ENCODE data around the gene CLEC16A. TPM values are rescaled to one million over a fixed set of nuclear protein-coding genes. Genes with fewer than 3 reads are reported as not detected.

The CLEC16A gene
- total and polyA plus RNA-seq, 9 of the 15 experiments (the other 6 are each of a cell fraction or from before 2014, with no cell fraction given): 1.00 to 22.3 (median 10.0) TPM

GRCh38 chr16:11180489-11180888, 236.1 kb downstream of the CLEC16A start:
- Histone ChIP-seq H3K4me3 (no peak overlapping the region), H3K27me3 (ENCODE audit: control insufficient read depth in 2 of 2, insufficient read depth in 2 of 2, low read length in 2 of 2) (no peaks in the 10 kb centered on the region), H3K27ac (ENCODE audit: extremely low read depth, low read depth, low read length) (no peak overlapping the region), H3K4me2 (ENCODE audit: insufficient read depth, low read length) (no peak overlapping the region), H3K4me1 (replicated peaks in 1 of 2; ENCODE audit: control insufficient read depth in 2 of 2, insufficient read depth in 2 of 2, low read length in 2 of 2) (peaks cover 0 to 36% of the 10 kb centered on the region in 2 experiments; a peak in 2 of 5 replicates), H3K9ac (ENCODE audit: insufficient read depth in 1 of 2, low read depth in 2 of 2, low read length in 2 of 2) (no peak overlapping the region), H3K36me3 (ENCODE audit: control insufficient read depth, insufficient read depth, low read length) (peaks cover 3% of the 10 kb centered on the region; the same call in 1 of the 3 replicates), H2AFZ (ENCODE audit: low read depth, low read length) (no peak overlapping the region), H3K9me1 (ENCODE audit: control insufficient read depth, insufficient read depth, low read length) (no peaks in the 10 kb centered on the region), H3K79me2 (ENCODE audit: control insufficient read depth, insufficient read depth, low read length) (no peaks in the 10 kb centered on the region), H3K9me3 (replicated peaks; ENCODE audit: control insufficient read depth, insufficient read depth, low read depth, low read length) (no peaks in the 10 kb centered on the region), H4K20me1 (replicated peaks; ENCODE audit: control insufficient read depth, insufficient read depth, low read length) (no peaks in the 10 kb centered on the region)
- no peak for FAIRE-seq
- DNase-seq (ENCODE audit: extremely low read depth in 1 of 4, low spot score in 3 of 4): no peak
- no TSS peak for BruUV-seq (replicated peaks)
- POLR2A ChIA-PET: interaction anchor here (1.3 kb wide), 1 partner anchor 38 kb away, joined by 3 read pairs; no protein-coding TSS in a partner anchor
- intact Hi-C loops (cut with micrococcal nuclease) (no loop called here), in situ Hi-C loops (cut with MboI) (no loop called here)
- no peak for ATAC-seq
- WGBS (ENCODE audit: insufficient coverage, low coverage, missing lambda C conversion rate): 70% methylated on average over 3 of the region's 6 CpGs
- CTCF ChIA-PET (ENCODE audit: low intra/inter-chr PET ratio): no interaction called here
- TF ChIP-seq TEAD1 (CRISPR knock-in tag; IDR thresholded peaks at IDR 0.05): no peak
- TF ChIP-seq L3MBTL2 (IDR thresholded peaks at IDR 0.05): no peak
- TF ChIP-seq JUN (IDR thresholded peaks at IDR 0.05; ENCODE audit: borderline replicate concordance, low read depth, low read length): no peak
- no peak for TF ChIP-seq JUN (CRISPR knock-in tag; IDR thresholded peaks at IDR 0.05; ENCODE audit: borderline replicate concordance)
- no peak for TF ChIP-seq PHF20 (IDR thresholded peaks at IDR 0.05; ENCODE audit: partially characterized antibody)
- TF ChIP-seq RBM34 (IDR thresholded peaks at IDR 0.05; ENCODE audit: borderline replicate concordance, insufficient read depth, low read length): no peak
- TF ChIP-seq HDAC2 (IDR thresholded peaks at IDR 0.05): no peak
- no peak for TF ChIP-seq HBP1 (CRISPR knock-in tag; IDR thresholded peaks at IDR 0.05)
- TF ChIP-seq RAD51 (IDR thresholded peaks at IDR 0.05; ENCODE audit: borderline replicate concordance, low read depth): no peak
- no peak for TF ChIP-seq NFYB (IDR thresholded peaks at IDR 0.05; ENCODE audit: extremely low read depth, insufficient read length)
- no peak for TF ChIP-seq ETV6 (IDR thresholded peaks at IDR 0.05; ENCODE audit: borderline replicate concordance in 1 of 2, low read depth in 2 of 2, low read length in 1 of 2)
- TF ChIP-seq ETV6 (CRISPR knock-in tag; IDR thresholded peaks at IDR 0.05; ENCODE audit: borderline replicate concordance): no peak
- TF ChIP-seq ZNF518B (CRISPR knock-in tag; IDR thresholded peaks at IDR 0.05): no peak
- TF ChIP-seq PHF8 (IDR thresholded peaks at IDR 0.05; ENCODE audit: borderline replicate concordance, low read length): no peak
- no peak for TF ChIP-seq GTF2B (IDR thresholded peaks at IDR 0.05; ENCODE audit: extremely low read depth, insufficient read length)
- no peak for TF ChIP-seq MCM2 (IDR thresholded peaks at IDR 0.05; ENCODE audit: low read depth)
- no peak for TF ChIP-seq CTBP1 (IDR thresholded peaks at IDR 0.05; ENCODE audit: borderline replicate concordance)

Data from K562 (cell line).